DMS 273 (cell line): ENCODE results near the gene KIR3DL2.
"Not testable (repeated sequence)": the region's sequence is repeated elsewhere in the genome, so short reads cannot be mapped to it uniquely, and the experiment has no call there.

Experiments
- DNase-seq: peaks from one replicate; lab custom pipeline; 2025; ENCODE audit not compliant: unreplicated experiment; lab: John Stamatoyannopoulos, UW

Gene KIR3DL2

GRCh38 chr19:54863459-54863858, 13.2 kb downstream of the KIR3DL2 start:
- not testable (repeated sequence) for DNase-seq

GRCh38 chr19:54871696-54872095, 21.5 kb downstream of the KIR3DL2 start:
- DNase-seq = no peak

GRCh38 chr19:54873990-54874389, 23.7 kb downstream of the KIR3DL2 start, which contains the start of gene FCAR:
Gene FCAR (plus strand): TSS chr19:54874235. CDS start chr19:54874290, 55 bp downstream.
- DNase-seq = no peak

GRCh38 chr19:54875506-54875905, 25.3 kb downstream of the KIR3DL2 start:
- no peak for DNase-seq

GRCh38 chr19:54877471-54877870, 27.2 kb downstream of the KIR3DL2 start:
- DNase-seq = no peak

GRCh38 chr19:54881884-54882283, 31.6 kb downstream of the KIR3DL2 start:
- no peak for DNase-seq

- peak; percentile 10 for DNase-seq
Measured at GRCh38 chr19:54882758-54883157, 32.5 kb downstream of the KIR3DL2 start.

GRCh38 chr19:54883228-54883627, 33.0 kb downstream of the KIR3DL2 start:
- DNase-seq = no peak

- DNase-seq = no peak
Measured at GRCh38 chr19:54888239-54888638, 38.0 kb downstream of the KIR3DL2 start.

- DNase-seq = no peak
Measured at GRCh38 chr19:54889566-54889965, 39.3 kb downstream of the KIR3DL2 start.

- DNase-seq = no peak
Measured at GRCh38 chr19:54893406-54893805, 43.2 kb downstream of the KIR3DL2 start.

- not testable (repeated sequence) for DNase-seq
Measured at GRCh38 chr19:54894106-54894505, 43.9 kb downstream of the KIR3DL2 start.

GRCh38 chr19:54896036-54896435, 45.8 kb downstream of the KIR3DL2 start:
- no peak for DNase-seq

- not testable (repeated sequence) for DNase-seq
Measured at GRCh38 chr19:54898685-54899084, 48.4 kb downstream of the KIR3DL2 start.

GRCh38 chr19:54899646-54900045, 49.4 kb downstream of the KIR3DL2 start:
- not testable (repeated sequence) for DNase-seq

GRCh38 chr19:54901153-54901552, 50.9 kb downstream of the KIR3DL2 start:
- not testable (repeated sequence) for DNase-seq

- DNase-seq = no peak
Measured at GRCh38 chr19:54902061-54902460, 51.8 kb downstream of the KIR3DL2 start.

- DNase-seq = no peak
Measured at GRCh38 chr19:54903303-54903702, 53.1 kb downstream of the KIR3DL2 start.

- not testable (repeated sequence) for DNase-seq
Measured at GRCh38 chr19:54904261-54904660, 54.0 kb downstream of the KIR3DL2 start.

- DNase-seq = no peak
Measured at GRCh38 chr19:54905421-54905802, 55.2 kb downstream of the KIR3DL2 start.

- DNase-seq = no peak
Measured at GRCh38 chr19:54905803-54906511, 55.7 kb downstream of the KIR3DL2 start, which contains the start of gene NCR1. Gene NCR1 (plus strand): TSS chr19:54906148. CDS start chr19:54906188, 40 bp downstream.

- no peak for DNase-seq
Measured at GRCh38 chr19:54906819-54907218, 56.6 kb downstream of the KIR3DL2 start.

GRCh38 chr19:54907899-54908298, 57.7 kb downstream of the KIR3DL2 start:
- DNase-seq = not testable (repeated sequence)
